Measurements from ENCODE around the gene KNOP1. TPM values are rescaled to one million over a fixed set of nuclear protein-coding genes. Genes with fewer than 3 reads are reported as not detected.
A peak's percentile ranks its signal among the peaks of the same experiment; 100 is the strongest.
"Not testable (repeated sequence)": the region's sequence is repeated elsewhere in the genome, so short reads cannot be mapped to it uniquely, and the experiment has no call there.

Gene KNOP1
- total RNA-seq, 2 experiments from 2014 or later, result 28.9 to 29.5 TPM

DNA sequence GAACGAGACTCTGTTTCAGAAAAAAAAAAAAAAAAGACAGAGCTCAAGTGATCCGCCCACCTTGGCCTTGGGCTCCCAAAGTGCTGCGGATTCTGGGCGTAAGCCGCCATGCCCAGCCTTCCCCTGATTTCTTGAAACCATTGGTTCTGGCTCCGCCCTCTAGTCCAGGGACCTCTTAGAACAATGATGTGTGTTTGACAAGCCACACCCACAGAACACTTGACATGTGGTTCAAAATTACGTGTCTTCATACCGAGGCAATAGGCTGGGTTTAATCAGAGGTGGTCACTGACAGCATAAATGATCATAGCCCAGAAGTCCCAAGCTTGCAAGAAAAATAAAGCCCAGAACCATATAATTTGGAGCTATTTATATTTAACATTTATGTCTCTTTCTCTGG lies 23.0 kb downstream of the KNOP1 start:
- Mint-ChIP-seq H3K36me3 (ENCODE audit: low read depth) (peaks cover 33% of the 10 kb centered on the region), H3K27me3 (no peaks in the 10 kb centered on the region), H3K4me3 (no peak overlapping the region), H3K9me3 (ENCODE audit: low read depth) (no peaks in the 10 kb centered on the region), H3K4me1 (peaks cover 62% of the 10 kb centered on the region), H3K27ac (no peak overlapping the region)
- ChIA-PET POLR2A (no interaction called here), CTCF (interaction anchor here (0.6 to 1.3 kb wide), 2 partner anchors 111 to 740 kb away, joined by 3 read pairs; no protein-coding TSS in a partner anchor)
- ATAC-seq (no peak), DNase-seq (no peak)
- intact Hi-C loops (cut with DNase I, micrococcal nuclease), result loop anchor here in 1 of 2 experiments (5.0 kb wide), 1 partner anchor 192 kb away; no protein-coding TSS in a partner anchor

DNA sequence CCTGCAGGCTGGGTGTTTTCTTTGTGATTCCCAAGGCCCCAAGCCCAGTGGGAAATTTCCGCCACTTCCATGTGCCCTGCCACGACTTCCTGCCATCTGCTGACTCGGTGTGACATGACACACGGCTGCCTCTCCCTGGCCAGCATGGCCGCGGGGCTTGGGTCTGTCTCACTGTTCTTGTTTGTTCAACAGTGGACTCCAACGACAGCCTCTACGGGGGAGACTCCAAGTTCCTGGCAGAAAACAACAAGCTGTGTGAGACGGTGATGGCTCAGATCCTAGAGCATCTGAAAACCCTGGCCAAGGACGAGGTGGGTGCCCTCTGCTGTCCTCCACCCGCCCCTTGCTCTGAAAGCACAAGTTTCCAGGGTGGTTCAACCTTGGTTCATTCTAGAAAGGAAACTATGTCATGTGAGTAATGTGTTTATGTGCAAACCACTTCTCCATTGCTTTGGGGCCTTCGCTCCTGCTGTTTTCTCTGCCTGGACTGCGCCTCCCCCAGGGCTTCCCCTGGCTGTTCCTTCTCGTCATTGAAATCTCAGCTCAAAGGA lies 26.8 kb downstream of the KNOP1 start:
- no peaks in the 10 kb centered on the region for H3K27me3 Mint-ChIP-seq
- H3K9me3 Mint-ChIP-seq (ENCODE audit: low read depth), result no peaks in the 10 kb centered on the region
- POLR2A ChIA-PET, result no interaction called here
- no peak for DNase-seq
- intact Hi-C loops (cut with DNase I, micrococcal nuclease), result no loop called here
- no peak overlapping the region for H3K4me3 Mint-ChIP-seq
- H3K36me3 Mint-ChIP-seq (ENCODE audit: low read depth), result peaks cover 26% of the 10 kb centered on the region
- no peak for ATAC-seq
- H3K27ac Mint-ChIP-seq, result peak overlapping the region; percentile 60
- CTCF ChIA-PET, result interaction anchor here (1.1 kb wide), 1 partner anchor 84 kb away, joined by 3 read pairs; no protein-coding TSS in a partner anchor
- peaks cover 44% of the 10 kb centered on the region for H3K4me1 Mint-ChIP-seq

DNA sequence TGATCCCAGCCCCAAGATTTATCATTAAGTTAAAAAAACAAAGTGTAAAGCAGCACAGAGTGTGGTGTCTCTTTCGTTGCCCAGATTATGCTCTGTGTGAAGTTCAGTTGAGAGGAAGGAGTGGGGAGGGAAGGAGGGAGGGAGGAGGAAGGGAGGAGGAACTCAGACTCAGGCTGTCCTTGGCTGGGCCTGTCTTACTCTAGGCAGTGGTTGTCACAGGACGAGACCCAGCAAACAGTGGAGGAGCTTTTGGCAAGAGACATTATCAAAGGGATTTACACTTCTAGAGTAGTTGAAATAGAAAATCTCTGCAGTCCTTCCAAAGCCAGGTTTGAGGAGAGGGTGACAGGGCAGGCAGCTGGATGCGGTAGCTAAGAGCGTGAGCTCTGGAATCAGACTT lies 27.8 kb downstream of the KNOP1 start:
- Mint-ChIP-seq H3K9me3 (ENCODE audit: low read depth) (peaks cover under 1% of the 10 kb centered on the region), H3K4me1 (peaks cover 37% of the 10 kb centered on the region), H3K36me3 (ENCODE audit: low read depth) (peaks cover 37% of the 10 kb centered on the region), H3K27me3 (no peaks in the 10 kb centered on the region), H3K4me3 (no peak overlapping the region), H3K27ac (peak overlapping the region; percentile 55)
- POLR2A ChIA-PET, result no interaction called here
- CTCF ChIA-PET, result interaction anchor here (0.7 to 1.3 kb wide), 3 partner anchors 9 to 83 kb away, joined by 3 to 4 read pairs (median 3); no protein-coding TSS in a partner anchor
- ATAC-seq, result peak; percentile 36
- intact Hi-C loops (cut with DNase I, micrococcal nuclease), result no loop called here
- no peak for DNase-seq

DNA sequence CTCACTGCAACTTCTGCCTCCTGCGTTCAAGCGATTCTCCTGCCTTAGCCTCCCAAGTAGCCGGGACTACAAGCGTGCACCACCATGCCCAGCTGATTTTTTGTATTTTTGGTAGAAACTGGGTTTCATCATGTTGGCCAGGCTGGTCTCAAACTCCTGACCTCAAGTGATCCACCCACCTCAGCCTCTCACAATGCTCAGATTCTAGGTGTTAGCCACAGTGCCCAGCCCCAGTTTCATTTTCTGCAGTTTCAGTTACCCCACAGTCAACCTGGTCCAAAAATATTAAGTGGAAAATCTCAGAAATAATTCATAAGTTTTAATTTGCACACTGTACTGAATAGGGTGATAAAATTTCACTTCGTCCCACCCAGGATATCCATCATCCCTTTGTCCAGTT lies 28.7 kb downstream of the KNOP1 start:
- peaks cover 33% of the 10 kb centered on the region for H3K4me1 Mint-ChIP-seq
- peaks cover 3% of the 10 kb centered on the region for H3K9me3 Mint-ChIP-seq (ENCODE audit: low read depth)
- DNase-seq (peak; percentile 9), ATAC-seq (no peak)
- no peak overlapping the region for H3K4me3 Mint-ChIP-seq
- ChIA-PET CTCF (interaction anchor here (1.0 to 1.3 kb wide), 2 partner anchors 8 to 90 kb away, joined by 3 to 4 read pairs; no protein-coding TSS in a partner anchor), POLR2A (no interaction called here)
- no peak overlapping the region for H3K27ac Mint-ChIP-seq
- no peaks in the 10 kb centered on the region for H3K27me3 Mint-ChIP-seq
- peaks cover 41% of the 10 kb centered on the region for H3K36me3 Mint-ChIP-seq (ENCODE audit: low read depth)
- intact Hi-C loops (cut with DNase I, micrococcal nuclease), result no loop called here

DNA sequence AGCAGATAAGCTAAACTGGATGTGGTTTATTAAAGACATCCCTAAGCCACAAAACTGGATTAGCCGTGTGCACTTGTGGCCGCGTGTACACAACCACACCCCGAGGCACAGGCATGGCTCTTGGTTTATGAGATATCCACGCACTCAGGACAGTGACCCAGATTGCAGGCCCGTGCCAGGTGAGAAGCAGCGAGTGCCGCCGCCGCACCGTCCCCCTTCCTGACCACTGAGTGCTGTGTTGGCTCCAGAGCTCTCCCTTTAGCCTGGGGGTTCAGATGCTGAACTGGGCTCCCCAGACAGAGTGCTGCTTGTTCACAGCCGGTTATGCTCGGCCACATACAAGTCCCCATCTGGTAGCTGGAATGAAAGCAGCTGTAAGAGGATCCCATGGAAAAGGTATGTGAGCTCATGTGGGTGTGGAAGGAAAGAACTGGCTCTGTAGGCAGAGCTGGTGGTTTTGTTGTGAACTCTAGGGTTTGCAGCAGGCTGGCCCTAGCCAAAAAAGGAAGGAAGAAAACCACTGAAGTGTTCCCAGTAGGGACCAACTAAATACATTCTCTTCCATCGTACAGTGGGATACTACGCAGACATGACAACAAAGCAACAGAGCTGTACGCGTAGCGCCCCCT lies 29.5 kb downstream of the KNOP1 start:
- no peaks in the 10 kb centered on the region for H3K27me3 Mint-ChIP-seq
- no peak for DNase-seq
- peaks cover 31% of the 10 kb centered on the region for H3K4me1 Mint-ChIP-seq
- H3K27ac Mint-ChIP-seq, result no peak overlapping the region
- POLR2A ChIA-PET, result no interaction called here
- intact Hi-C loops (cut with DNase I, micrococcal nuclease), result no loop called here
- H3K36me3 Mint-ChIP-seq (ENCODE audit: low read depth), result peaks cover 42% of the 10 kb centered on the region
- no peak overlapping the region for H3K4me3 Mint-ChIP-seq
- H3K9me3 Mint-ChIP-seq (ENCODE audit: low read depth), result peaks cover 4% of the 10 kb centered on the region
- ATAC-seq, result no peak
- CTCF ChIA-PET, result interaction anchor here (0.5 to 1.0 kb wide), 2 partner anchors 21 to 89 kb away, joined by 3 to 4 read pairs; no protein-coding TSS in a partner anchor

DNA sequence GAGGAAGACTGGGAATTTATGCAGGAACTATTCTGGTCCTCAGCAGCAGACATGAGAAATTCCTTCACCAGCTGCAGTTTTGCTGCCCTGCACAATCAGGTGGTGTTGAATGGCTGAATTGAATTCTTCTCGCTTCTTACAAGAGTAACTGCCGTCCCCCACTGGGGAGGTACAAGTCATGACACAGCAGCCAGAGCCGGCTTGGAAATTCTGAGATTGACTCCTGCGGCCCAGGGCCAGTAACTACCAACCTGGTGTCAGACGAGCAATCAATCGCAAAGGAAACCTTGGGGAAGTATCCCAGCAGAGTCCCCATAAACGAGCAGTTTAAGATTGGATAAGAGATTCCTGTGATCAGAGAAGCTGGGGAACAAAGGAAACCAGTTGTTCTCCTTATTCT lies 30.7 kb downstream of the KNOP1 start:
- H3K27ac Mint-ChIP-seq, result no peak overlapping the region
- H3K4me1 Mint-ChIP-seq, result peaks cover 31% of the 10 kb centered on the region
- CTCF ChIA-PET, result interaction anchor here (0.6 to 0.7 kb wide), 2 partner anchors 199 to 696 kb away, joined by 3 read pairs; no protein-coding TSS in a partner anchor
- DNase-seq (no peak), ATAC-seq (no peak)
- no peaks in the 10 kb centered on the region for H3K27me3 Mint-ChIP-seq
- intact Hi-C loops (cut with DNase I, micrococcal nuclease), result no loop called here
- peaks cover 7% of the 10 kb centered on the region for H3K9me3 Mint-ChIP-seq (ENCODE audit: low read depth)
- no peak overlapping the region for H3K4me3 Mint-ChIP-seq
- peaks cover 55% of the 10 kb centered on the region for H3K36me3 Mint-ChIP-seq (ENCODE audit: low read depth)
- POLR2A ChIA-PET, result no interaction called here

DNA sequence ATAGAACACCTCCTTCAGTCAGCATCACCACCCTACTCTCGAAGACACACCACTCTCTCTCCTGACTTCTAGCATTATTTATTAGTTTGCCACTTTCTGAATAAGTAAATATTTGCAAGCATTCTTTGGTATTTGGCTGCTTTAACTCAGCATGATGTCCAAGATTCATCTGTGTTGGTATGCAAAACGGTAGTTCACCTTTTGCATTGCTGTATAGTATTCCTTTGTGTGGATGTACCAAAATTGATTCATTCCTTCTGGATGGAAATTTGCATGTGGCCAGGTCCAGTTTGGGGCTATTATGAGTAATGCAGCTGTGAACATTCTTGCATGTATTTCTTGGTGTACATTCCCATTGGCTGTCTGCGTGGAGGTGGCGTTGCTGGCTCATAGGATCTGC lies 32.9 kb downstream of the KNOP1 start:
- H3K27ac Mint-ChIP-seq, result no peak overlapping the region
- DNase-seq, result no peak
- peaks cover 19% of the 10 kb centered on the region for H3K4me1 Mint-ChIP-seq
- ChIA-PET CTCF (no interaction called here), POLR2A (no interaction called here)
- no peak overlapping the region for H3K4me3 Mint-ChIP-seq
- no peak for ATAC-seq
- intact Hi-C loops (cut with DNase I, micrococcal nuclease), result no loop called here
- peaks cover 7% of the 10 kb centered on the region for H3K9me3 Mint-ChIP-seq (ENCODE audit: low read depth)
- H3K27me3 Mint-ChIP-seq, result no peaks in the 10 kb centered on the region
- peaks cover 52% of the 10 kb centered on the region for H3K36me3 Mint-ChIP-seq (ENCODE audit: low read depth)

DNA sequence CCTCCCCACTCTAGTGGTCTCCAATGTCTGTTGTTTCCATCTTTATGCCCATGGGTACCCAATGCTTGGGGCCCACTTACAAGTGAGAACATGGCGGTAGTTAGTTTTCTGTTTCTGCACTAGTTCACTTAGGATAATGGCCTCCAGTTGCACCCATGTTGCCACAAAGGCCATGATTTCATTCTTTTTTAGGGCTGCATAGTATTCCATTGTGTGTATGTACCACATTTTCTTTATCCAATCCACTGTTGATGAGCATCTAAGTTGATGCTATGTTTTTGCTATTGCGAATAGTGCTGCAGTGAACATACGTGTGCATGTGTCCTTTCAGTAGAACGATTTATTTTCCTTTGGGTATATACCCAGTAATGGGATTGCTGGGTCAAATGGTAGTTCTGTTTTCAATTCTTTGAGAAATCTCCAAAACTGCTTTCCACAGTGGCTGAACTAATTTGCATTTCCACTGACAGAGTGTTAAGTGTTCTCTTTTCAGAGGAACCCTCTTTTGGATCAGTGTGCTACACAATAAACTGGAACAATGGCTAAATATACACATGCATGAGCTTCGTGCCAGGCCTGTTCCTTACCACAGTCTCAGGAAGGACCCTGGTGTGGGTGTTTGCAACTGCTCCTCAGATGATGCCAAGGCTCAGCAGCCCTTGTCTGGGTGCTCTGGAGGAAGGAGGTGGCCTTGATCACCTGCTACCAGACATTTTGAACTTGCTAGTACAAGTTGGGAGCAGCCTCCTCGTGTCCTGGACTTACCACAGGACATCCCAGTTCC lies 34.4 kb downstream of the KNOP1 start:
- H3K4me3 Mint-ChIP-seq, result no peak overlapping the region
- intact Hi-C loops (cut with DNase I, micrococcal nuclease), result no loop called here
- peaks cover 52% of the 10 kb centered on the region for H3K36me3 Mint-ChIP-seq (ENCODE audit: low read depth)
- H3K9me3 Mint-ChIP-seq (ENCODE audit: low read depth), result peaks cover 7% of the 10 kb centered on the region
- CTCF ChIA-PET, result no interaction called here
- peaks cover 6% of the 10 kb centered on the region for H3K4me1 Mint-ChIP-seq
- ATAC-seq, result no peak
- H3K27me3 Mint-ChIP-seq, result no peaks in the 10 kb centered on the region
- no peak overlapping the region for H3K27ac Mint-ChIP-seq
- no peak for DNase-seq
- POLR2A ChIA-PET, result no interaction called here

DNA sequence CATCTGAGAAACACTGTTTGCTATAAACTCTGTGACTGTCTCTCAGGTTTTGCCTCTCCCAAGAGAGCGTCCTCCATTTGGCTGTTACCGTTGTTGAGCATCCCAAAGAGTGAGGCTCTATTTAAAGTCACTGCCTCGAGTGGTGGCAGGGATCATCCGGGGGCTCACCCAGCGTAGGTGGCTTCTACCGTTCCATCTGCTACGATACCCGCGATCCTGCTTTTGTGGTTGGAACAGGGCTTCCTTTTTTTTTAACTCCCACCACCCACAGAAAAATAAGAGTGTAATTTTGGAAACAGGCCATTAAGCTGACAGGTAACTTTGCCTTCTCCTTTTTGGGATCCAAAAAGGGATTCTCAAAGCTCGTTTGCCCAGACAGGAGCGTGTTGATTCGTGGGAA lies 36.4 kb downstream of the KNOP1 start:
- Mint-ChIP-seq H3K36me3 (ENCODE audit: low read depth) (peaks cover 43% of the 10 kb centered on the region), H3K27me3 (no peaks in the 10 kb centered on the region), H3K4me1 (no peaks in the 10 kb centered on the region), H3K4me3 (no peak overlapping the region), H3K27ac (no peak overlapping the region), H3K9me3 (ENCODE audit: low read depth) (peaks cover 7% of the 10 kb centered on the region)
- CTCF ChIA-PET, result interaction anchor here (0.7 to 1.9 kb wide), 2 partner anchors 8 to 9 kb away, joined by 4 read pairs; no protein-coding TSS in a partner anchor
- POLR2A ChIA-PET, result no interaction called here
- ATAC-seq (no peak), DNase-seq (no peak)
- intact Hi-C loops (cut with DNase I, micrococcal nuclease), result no loop called here

DNA sequence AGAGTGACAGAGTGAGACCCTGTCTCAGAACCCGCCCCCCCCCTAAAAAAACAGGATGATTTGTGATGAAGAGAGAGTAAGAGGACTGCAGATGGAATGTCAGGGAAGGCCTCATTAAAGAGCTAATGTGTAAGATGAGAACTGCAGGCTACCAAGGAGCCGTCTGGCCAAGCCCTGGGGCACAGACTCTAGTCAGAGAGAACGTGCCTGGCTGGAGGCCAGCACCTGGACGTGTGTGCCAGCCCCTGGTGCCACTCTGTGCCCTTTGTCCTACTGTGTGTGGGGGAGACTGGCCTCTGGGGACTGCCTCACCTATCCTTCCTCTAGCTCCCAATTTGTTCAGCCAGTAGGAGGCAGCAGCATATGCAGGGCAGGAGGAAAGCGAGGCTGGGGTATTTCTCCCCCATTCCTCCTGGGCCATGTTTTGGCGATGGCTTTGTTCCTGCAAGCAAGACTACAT lies 37.1 kb downstream of the KNOP1 start:
- no peak for ATAC-seq
- H3K27ac Mint-ChIP-seq, result no peak overlapping the region
- no peaks in the 10 kb centered on the region for H3K4me1 Mint-ChIP-seq
- POLR2A ChIA-PET, result no interaction called here
- no peak overlapping the region for H3K4me3 Mint-ChIP-seq
- peaks cover 7% of the 10 kb centered on the region for H3K9me3 Mint-ChIP-seq (ENCODE audit: low read depth)
- peaks cover 46% of the 10 kb centered on the region for H3K36me3 Mint-ChIP-seq (ENCODE audit: low read depth)
- no peak for DNase-seq
- CTCF ChIA-PET, result interaction anchor here (1.9 kb wide), 1 partner anchor 9 kb away, joined by 4 read pairs; no protein-coding TSS in a partner anchor
- no peaks in the 10 kb centered on the region for H3K27me3 Mint-ChIP-seq
- intact Hi-C loops (cut with DNase I, micrococcal nuclease), result no loop called here

DNA sequence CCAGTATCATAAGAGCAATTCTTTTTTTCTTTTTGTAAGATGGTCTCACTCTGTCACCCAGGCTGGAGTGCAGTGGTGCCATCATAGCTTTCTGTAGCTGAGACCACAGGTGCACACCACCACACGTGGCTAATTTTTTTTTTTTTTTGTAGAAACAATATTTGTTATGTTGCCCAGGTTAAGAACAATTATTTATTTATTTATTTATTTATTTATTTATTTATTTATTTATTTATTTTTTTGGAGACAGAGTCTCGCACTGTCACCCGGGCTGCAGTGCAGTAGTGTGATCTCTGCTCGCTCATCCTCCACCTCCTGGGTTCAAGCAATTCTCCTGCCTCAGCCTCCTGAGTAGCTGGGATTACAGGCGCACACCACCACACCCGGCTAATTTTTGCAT lies 38.7 kb downstream of the KNOP1 start:
- DNase-seq; intact Hi-C loops (cut with DNase I, micrococcal nuclease); H3K4me3 Mint-ChIP-seq; H3K9me3 Mint-ChIP-seq (ENCODE audit: low read depth); H3K27me3 Mint-ChIP-seq; ATAC-seq; POLR2A ChIA-PET; CTCF ChIA-PET; H3K4me1 Mint-ChIP-seq; H3K27ac Mint-ChIP-seq: not testable (repeated sequence)
- H3K36me3 Mint-ChIP-seq (ENCODE audit: low read depth), result peaks cover 39% of the 10 kb centered on the region
